ENCODE measurements around the gene PLCD3. TPM values are rescaled to one million over a fixed set of nuclear protein-coding genes. Genes with fewer than 3 reads are reported as not detected.

Gene PLCD3
- polyA plus RNA-seq, 1 donor from 2014 or later: 1.3 TPM

DNA sequence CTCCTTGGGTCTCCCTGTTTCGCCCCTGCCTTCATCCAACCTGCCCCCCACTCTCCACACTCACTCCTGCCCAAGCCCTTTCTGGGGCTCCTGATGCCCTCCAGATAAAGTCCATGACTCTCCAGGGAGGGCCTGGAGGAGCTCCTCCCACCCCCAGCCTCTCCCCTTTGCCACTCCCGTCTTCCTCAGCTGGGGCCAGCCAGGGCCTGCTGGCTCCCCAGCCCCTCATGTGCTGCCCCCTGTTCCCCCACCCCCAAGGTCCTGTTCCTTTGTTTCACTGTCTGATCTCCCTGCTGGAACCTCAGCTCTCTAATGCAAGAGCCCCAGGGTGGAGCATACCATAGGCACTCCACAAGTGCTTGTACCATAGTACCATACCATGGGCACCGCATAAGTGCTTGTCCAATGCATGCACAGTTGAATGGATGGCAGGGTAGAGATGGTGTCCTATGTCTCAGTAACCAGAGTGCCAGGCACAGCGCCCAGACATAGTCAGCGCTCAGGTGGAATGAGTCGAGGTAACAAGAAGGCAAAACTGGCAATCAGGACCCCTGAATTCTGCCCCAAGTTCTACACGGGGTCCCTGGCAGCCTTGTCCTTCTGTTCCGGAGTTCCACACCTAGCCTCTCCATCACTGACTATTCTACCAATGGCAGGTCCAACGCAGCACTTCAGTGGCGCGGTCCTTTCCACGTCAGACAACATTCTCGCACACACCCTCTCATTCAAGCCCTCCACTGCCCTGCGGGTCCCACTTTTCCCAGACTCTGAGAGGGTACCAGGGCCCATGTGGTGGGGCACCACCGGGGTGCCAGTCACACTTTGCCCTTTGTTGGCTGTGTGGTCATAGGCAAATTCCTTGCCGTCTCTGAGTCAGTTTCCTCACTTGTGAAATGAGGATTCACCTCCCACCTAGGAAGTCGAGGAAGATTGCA is 1.4 kb downstream of the PLCD3 start:
- no peaks in the 10 kb centered on the region for H3K79me2 ChIP-seq (replicated peaks; ENCODE audit: insufficient read depth, low read length)
- no peak overlapping the region for H3K9ac ChIP-seq (ENCODE audit: low read length)
- H3K4me2 ChIP-seq (ENCODE audit: low read length): no peak overlapping the region
- H3K36me3 ChIP-seq (ENCODE audit: insufficient read depth, low read length): no peaks in the 10 kb centered on the region
- no peak overlapping the region for H3K4me3 ChIP-seq (ENCODE audit: low read length)
- TF ChIP-seq TAF1 (IDR thresholded peaks at IDR 0.05; ENCODE audit: low read depth): no peak
- TF ChIP-seq RAD21 (conservative IDR thresholded peaks at IDR 0.05): no peak
- no peak for TF ChIP-seq MXI1 (conservative IDR thresholded peaks at IDR 0.05; ENCODE audit: poor library complexity, severe bottlenecking)
- no peak for TF ChIP-seq EZH2 (IDR thresholded peaks at IDR 0.05; ENCODE audit: borderline replicate concordance, insufficient read depth, low read length, poor library complexity, severe bottlenecking)
- TF ChIP-seq, protein P1, sequence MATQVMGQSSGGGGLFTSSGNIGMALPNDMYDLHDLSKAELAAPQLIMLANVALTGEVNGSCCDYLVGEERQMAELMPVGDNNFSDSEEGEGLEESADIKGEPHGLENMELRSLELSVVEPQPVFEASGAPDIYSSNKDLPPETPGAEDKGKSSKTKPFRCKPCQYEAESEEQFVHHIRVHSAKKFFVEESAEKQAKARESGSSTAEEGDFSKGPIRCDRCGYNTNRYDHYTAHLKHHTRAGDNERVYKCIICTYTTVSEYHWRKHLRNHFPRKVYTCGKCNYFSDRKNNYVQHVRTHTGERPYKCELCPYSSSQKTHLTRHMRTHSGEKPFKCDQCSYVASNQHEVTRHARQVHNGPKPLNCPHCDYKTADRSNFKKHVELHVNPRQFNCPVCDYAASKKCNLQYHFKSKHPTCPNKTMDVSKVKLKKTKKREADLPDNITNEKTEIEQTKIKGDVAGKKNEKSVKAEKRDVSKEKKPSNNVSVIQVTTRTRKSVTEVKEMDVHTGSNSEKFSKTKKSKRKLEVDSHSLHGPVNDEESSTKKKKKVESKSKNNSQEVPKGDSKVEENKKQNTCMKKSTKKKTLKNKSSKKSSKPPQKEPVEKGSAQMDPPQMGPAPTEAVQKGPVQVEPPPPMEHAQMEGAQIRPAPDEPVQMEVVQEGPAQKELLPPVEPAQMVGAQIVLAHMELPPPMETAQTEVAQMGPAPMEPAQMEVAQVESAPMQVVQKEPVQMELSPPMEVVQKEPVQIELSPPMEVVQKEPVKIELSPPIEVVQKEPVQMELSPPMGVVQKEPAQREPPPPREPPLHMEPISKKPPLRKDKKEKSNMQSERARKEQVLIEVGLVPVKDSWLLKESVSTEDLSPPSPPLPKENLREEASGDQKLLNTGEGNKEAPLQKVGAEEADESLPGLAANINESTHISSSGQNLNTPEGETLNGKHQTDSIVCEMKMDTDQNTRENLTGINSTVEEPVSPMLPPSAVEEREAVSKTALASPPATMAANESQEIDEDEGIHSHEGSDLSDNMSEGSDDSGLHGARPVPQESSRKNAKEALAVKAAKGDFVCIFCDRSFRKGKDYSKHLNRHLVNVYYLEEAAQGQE (IDR thresholded peaks at IDR 0.05; ENCODE audit: borderline replicate concordance): no peak
- no peak for TF ChIP-seq POLR2AphosphoS5 (IDR thresholded peaks at IDR 0.05)
- TF ChIP-seq SMC3 (conservative IDR thresholded peaks at IDR 0.05; ENCODE audit: poor library complexity): no peak
- no peak for TF ChIP-seq EP300 (conservative IDR thresholded peaks at IDR 0.05; ENCODE audit: poor library complexity, severe bottlenecking)
- TF ChIP-seq, protein P2, sequence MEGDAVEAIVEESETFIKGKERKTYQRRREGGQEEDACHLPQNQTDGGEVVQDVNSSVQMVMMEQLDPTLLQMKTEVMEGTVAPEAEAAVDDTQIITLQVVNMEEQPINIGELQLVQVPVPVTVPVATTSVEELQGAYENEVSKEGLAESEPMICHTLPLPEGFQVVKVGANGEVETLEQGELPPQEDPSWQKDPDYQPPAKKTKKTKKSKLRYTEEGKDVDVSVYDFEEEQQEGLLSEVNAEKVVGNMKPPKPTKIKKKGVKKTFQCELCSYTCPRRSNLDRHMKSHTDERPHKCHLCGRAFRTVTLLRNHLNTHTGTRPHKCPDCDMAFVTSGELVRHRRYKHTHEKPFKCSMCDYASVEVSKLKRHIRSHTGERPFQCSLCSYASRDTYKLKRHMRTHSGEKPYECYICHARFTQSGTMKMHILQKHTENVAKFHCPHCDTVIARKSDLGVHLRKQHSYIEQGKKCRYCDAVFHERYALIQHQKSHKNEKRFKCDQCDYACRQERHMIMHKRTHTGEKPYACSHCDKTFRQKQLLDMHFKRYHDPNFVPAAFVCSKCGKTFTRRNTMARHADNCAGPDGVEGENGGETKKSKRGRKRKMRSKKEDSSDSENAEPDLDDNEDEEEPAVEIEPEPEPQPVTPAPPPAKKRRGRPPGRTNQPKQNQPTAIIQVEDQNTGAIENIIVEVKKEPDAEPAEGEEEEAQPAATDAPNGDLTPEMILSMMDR (IDR thresholded peaks at IDR 0.05; ENCODE audit: poor library complexity, severe bottlenecking): no peak
- no peaks in the 10 kb centered on the region for H3K27me3 ChIP-seq (ENCODE audit: insufficient read depth, low read depth, low read length)
- H3K9me2 ChIP-seq (ENCODE audit: insufficient read depth, low read length): no peaks in the 10 kb centered on the region
- no peak overlapping the region for H2AFZ ChIP-seq (ENCODE audit: low read depth, low read length)
- H4K20me1 ChIP-seq (ENCODE audit: insufficient read depth): no peaks in the 10 kb centered on the region
- H3K9me3 ChIP-seq (ENCODE audit: low read length): no peaks in the 10 kb centered on the region
- H3F3A ChIP-seq (ENCODE audit: insufficient read depth, low read length, poor library complexity, severe bottlenecking): no peaks in the 10 kb centered on the region
- no peak overlapping the region for H3K27ac ChIP-seq (ENCODE audit: low read length)

DNA sequence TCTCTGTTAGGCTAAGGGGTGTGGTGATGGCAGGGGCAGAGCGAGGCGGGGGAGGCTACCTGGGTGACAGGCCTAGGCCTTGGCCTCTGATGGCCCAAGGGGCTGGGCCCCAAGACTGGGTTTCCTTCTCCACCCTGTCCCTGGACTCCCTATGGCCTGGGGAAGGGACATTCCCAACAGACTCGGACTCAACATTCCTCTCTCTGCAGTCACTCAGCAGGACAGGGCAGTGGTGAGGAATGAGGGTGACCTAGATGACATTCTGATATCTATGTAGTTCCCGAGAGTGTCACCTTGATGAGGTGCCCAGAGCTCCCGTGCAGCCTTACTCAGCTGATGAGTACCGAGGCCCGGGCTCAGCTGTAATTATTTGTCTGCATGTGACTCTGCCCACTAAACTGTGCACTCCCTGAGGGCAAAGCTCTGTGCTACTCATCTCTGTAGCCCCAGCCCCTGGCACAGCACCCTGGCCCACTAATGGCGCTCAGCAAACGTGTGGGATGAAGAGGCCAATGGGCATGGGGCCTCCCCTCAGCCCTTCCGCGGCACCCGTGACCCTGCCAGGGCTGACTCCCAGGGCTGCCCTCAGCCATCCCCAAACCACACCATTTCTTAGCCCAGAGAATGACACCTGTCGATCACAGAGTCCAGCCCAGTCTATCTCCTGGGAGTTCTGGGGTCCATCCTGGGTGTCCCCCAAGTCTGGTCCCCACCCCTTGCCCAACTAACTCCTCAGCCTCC is 2.2 kb downstream of the PLCD3 start:
- H3K4me3 ChIP-seq (ENCODE audit: low read length): no peak overlapping the region
- H3K36me3 ChIP-seq (ENCODE audit: insufficient read depth, low read length): no peaks in the 10 kb centered on the region
- no peak overlapping the region for H2AFZ ChIP-seq (ENCODE audit: low read depth, low read length)
- TF ChIP-seq EZH2 (IDR thresholded peaks at IDR 0.05; ENCODE audit: borderline replicate concordance, insufficient read depth, low read length, poor library complexity, severe bottlenecking): no peak
- TF ChIP-seq SMC3 (conservative IDR thresholded peaks at IDR 0.05; ENCODE audit: poor library complexity): no peak
- no peak for TF ChIP-seq RAD21 (conservative IDR thresholded peaks at IDR 0.05)
- no peak for TF ChIP-seq MXI1 (conservative IDR thresholded peaks at IDR 0.05; ENCODE audit: poor library complexity, severe bottlenecking)
- TF ChIP-seq TAF1 (IDR thresholded peaks at IDR 0.05; ENCODE audit: low read depth): no peak
- no peak for TF ChIP-seq POLR2AphosphoS5 (IDR thresholded peaks at IDR 0.05)
- TF ChIP-seq, protein P1 (IDR thresholded peaks at IDR 0.05; ENCODE audit: borderline replicate concordance): no peak
- no peak overlapping the region for H3K9ac ChIP-seq (ENCODE audit: low read length)
- H3K79me2 ChIP-seq (replicated peaks; ENCODE audit: insufficient read depth, low read length): no peaks in the 10 kb centered on the region
- no peaks in the 10 kb centered on the region for H4K20me1 ChIP-seq (ENCODE audit: insufficient read depth)
- no peaks in the 10 kb centered on the region for H3K9me2 ChIP-seq (ENCODE audit: insufficient read depth, low read length)
- H3K9me3 ChIP-seq (ENCODE audit: low read length): no peaks in the 10 kb centered on the region
- no peak overlapping the region for H3K4me2 ChIP-seq (ENCODE audit: low read length)
- no peak overlapping the region for H3K27ac ChIP-seq (ENCODE audit: low read length)
- no peaks in the 10 kb centered on the region for H3K27me3 ChIP-seq (ENCODE audit: insufficient read depth, low read depth, low read length)
- no peaks in the 10 kb centered on the region for H3F3A ChIP-seq (ENCODE audit: insufficient read depth, low read length, poor library complexity, severe bottlenecking)
